HepG2 (cell line): ENCODE measurements around the gene TRIP4. TPM values are rescaled to one million over a fixed set of nuclear protein-coding genes. Genes with fewer than 3 reads are reported as not detected.

Source experiments
- ETV6 ChIP-seq: sonication (generic); formaldehyde crosslinking; conservative IDR thresholded peaks from 2 replicates; pipeline ENCODE4 v1.4.0; 2020; ENCODE audit warnings: missing genetic modification reagents
- HNF4A ChIP-seq: sonication (generic); formaldehyde crosslinking; IDR thresholded peaks from 2 replicates; pipeline ENCODE4 v1.4.0; 2020; ENCODE audit warnings: missing genetic modification reagents
- KDM2A ChIP-seq: sonication (generic); formaldehyde crosslinking; IDR thresholded peaks from 2 replicates; pipeline ENCODE4 v1.4.0; 2020; ENCODE audit warnings: low read depth, missing genetic modification reagents, borderline replicate concordance
- KLF12 ChIP-seq: sonication (generic); formaldehyde crosslinking; IDR thresholded peaks from 2 replicates; pipeline ENCODE4 v1.4.0; 2020; ENCODE audit warnings: missing genetic modification reagents, borderline replicate concordance
- KLF13 ChIP-seq: sonication (generic); formaldehyde crosslinking; IDR thresholded peaks from 2 replicates; pipeline ENCODE4 v1.4.0; 2020; ENCODE audit warnings: mild to moderate bottlenecking, missing genetic modification reagents
- NAIF1 ChIP-seq: sonication (generic); formaldehyde crosslinking; IDR thresholded peaks from 2 replicates; pipeline ENCODE4 v1.5.0; 2020; ENCODE audit warnings: mild to moderate bottlenecking, missing genetic modification reagents, borderline replicate concordance
- RBFOX2 ChIP-seq: fragments of 200-400 bp; formaldehyde crosslinking; IDR thresholded peaks from 2 replicates; pipeline ENCODE4 v1.6.1; 2017; ENCODE audit warnings: low read depth, mild to moderate bottlenecking, low read length
- SIX1 ChIP-seq: sonication (generic); formaldehyde crosslinking; IDR thresholded peaks from 2 replicates; pipeline ENCODE4 v1.4.0; 2020; ENCODE audit warnings: missing genetic modification reagents, borderline replicate concordance
- STAT5B ChIP-seq: sonication (generic); formaldehyde crosslinking; IDR thresholded peaks from 2 replicates; pipeline ENCODE4 v1.4.0; 2020; ENCODE audit warnings: missing genetic modification reagents
- ZNF468 ChIP-seq: sonication (generic); formaldehyde crosslinking; IDR thresholded peaks from 2 replicates; pipeline ENCODE4 v1.8.0; 2022; ENCODE audit warnings: mild to moderate bottlenecking, moderate library complexity, missing genetic modification reagents
- ZNF546 ChIP-seq: sonication (generic); formaldehyde crosslinking; conservative IDR thresholded peaks from 2 replicates; pipeline ENCODE4 v1.8.1; 2023; ENCODE audit warnings: mild to moderate bottlenecking, missing genetic modification reagents
- ZNF839 ChIP-seq: sonication (generic); formaldehyde crosslinking; IDR thresholded peaks from 2 replicates; pipeline ENCODE4 v1.4.0; 2020; ENCODE audit warnings: missing genetic modification reagents, mild to moderate bottlenecking, borderline replicate concordance
- polyA plus RNA-seq, 8 experiments: library from polyadenylated mRNA; depleted of rRNA in 3 of 8; stranded (reverse) in 7 of 8; unstranded in 1 of 8; fragments of >200 nt; fragmentation: Illumina TruSeq in 4 of 8; extraction: Trizol in 4 of 8; gene quantifications; 2 replicates each; pipeline versions ENCODE4 v1.2.1 to v1.2.3, GENCODE V29; 2011 to 2016; ENCODE audit warnings: low read depth in 4 of 8, missing spikeins in 1 of 8, mixed read lengths in 1 of 8; ENCODE audit not compliant: insufficient read depth in 1 of 8
- total RNA-seq, 5 experiments: library from RNA; depleted of rRNA; stranded (reverse); fragments of >200 nt; fragmentation: Illumina TruSeq; extraction: Trizol; gene quantifications; 2 replicates each; pipeline ENCODE4 v1.2.3, GENCODE V29; 2016; ENCODE audit warnings: low read depth in 1 of 5
- TF ChIP-seq, protein P1 (sequence below): sonication (generic); formaldehyde crosslinking; IDR thresholded peaks from 2 replicates; pipeline ENCODE4 v1.8.0; 2022; ENCODE audit warnings: mild to moderate bottlenecking, missing genetic modification reagents, moderate library complexity
- TF ChIP-seq, protein P2 (sequence below): sonication (generic); formaldehyde crosslinking; IDR thresholded peaks from 2 replicates; pipeline ENCODE4 v1.8.0; 2022; ENCODE audit warnings: missing genetic modification reagents, mild to moderate bottlenecking, moderate library complexity, borderline replicate concordance
- TF ChIP-seq, protein P3 (sequence below): sonication (generic); formaldehyde crosslinking; IDR thresholded peaks from 2 replicates; pipeline ENCODE4 v1.5.0; 2020; ENCODE audit warnings: mild to moderate bottlenecking, missing genetic modification reagents
- TF ChIP-seq, protein P4 (sequence below): IDR thresholded peaks from 2 replicates; pipeline ENCODE4 v1.6.1; 2016; ENCODE audit warnings: missing genetic modification reagents, missing compliant biosample characterization
- TF ChIP-seq, protein P5 (sequence below): sonication (generic); formaldehyde crosslinking; IDR thresholded peaks from 2 replicates; pipeline ENCODE4 v1.9.0; 2021; ENCODE audit warnings: mild to moderate bottlenecking, missing genetic modification reagents

Gene TRIP4
- total and polyA plus RNA-seq, 2 of the 13 experiments (the other 11 are each of a cell fraction or from before 2014, with no cell fraction given), result 7.1 to 11.8 TPM

DNA sequence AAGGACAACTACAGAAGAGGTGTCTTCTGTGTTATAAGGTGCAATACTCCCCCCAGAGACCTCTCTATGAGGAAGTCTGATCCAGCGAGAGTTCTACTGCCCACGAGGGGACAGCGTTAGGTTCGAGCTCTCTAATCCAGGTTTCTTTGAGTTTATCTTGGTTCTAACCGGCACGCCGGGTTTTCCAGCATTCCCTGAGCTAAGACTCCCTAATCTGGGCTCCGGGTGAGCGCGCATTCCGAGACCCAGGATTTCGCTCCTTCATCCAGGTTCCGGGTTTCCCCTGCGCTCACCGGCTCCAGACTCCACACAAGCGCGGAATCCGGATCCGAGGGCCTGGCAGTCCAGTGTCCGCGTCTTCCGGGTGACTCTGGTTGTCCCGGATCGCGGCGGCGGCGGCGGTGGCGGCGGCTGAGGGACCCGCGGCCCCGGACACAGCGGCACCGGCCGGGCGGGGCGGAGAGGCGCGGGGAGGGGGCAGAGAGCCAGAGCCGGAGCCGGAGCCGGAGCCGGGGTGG is 72.6 kb downstream of the TRIP4 start, which contains the start of gene ZNF609 (continued):
- TF ChIP-seq KDM2A, result peak; percentile 97
- TF ChIP-seq HNF4A, result peak; percentile 33; the same call in 1 of the 2 replicates
- TF ChIP-seq ETV6 (CRISPR knock-in tag), result peak; percentile 74
- TF ChIP-seq, protein P1, sequence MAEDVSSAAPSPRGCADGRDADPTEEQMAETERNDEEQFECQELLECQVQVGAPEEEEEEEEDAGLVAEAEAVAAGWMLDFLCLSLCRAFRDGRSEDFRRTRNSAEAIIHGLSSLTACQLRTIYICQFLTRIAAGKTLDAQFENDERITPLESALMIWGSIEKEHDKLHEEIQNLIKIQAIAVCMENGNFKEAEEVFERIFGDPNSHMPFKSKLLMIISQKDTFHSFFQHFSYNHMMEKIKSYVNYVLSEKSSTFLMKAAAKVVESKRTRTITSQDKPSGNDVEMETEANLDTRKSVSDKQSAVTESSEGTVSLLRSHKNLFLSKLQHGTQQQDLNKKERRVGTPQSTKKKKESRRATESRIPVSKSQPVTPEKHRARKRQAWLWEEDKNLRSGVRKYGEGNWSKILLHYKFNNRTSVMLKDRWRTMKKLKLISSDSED, result no peak
- no peak for TF ChIP-seq NAIF1 (CRISPR knock-in tag)
- TF ChIP-seq KLF12, result peak; percentile 48; the same call in 1 of the 2 replicates
- TF ChIP-seq, protein P2, sequence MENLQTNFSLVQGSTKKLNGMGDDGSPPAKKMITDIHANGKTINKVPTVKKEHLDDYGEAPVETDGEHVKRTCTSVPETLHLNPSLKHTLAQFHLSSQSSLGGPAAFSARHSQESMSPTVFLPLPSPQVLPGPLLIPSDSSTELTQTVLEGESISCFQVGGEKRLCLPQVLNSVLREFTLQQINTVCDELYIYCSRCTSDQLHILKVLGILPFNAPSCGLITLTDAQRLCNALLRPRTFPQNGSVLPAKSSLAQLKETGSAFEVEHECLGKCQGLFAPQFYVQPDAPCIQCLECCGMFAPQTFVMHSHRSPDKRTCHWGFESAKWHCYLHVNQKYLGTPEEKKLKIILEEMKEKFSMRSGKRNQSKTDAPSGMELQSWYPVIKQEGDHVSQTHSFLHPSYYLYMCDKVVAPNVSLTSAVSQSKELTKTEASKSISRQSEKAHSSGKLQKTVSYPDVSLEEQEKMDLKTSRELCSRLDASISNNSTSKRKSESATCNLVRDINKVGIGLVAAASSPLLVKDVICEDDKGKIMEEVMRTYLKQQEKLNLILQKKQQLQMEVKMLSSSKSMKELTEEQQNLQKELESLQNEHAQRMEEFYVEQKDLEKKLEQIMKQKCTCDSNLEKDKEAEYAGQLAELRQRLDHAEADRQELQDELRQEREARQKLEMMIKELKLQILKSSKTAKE (CRISPR knock-in tag), result no peak
- no peak for TF ChIP-seq ZNF468 (CRISPR knock-in tag)
- no peak for TF ChIP-seq STAT5B (CRISPR knock-in tag)
- TF ChIP-seq ZNF546 (CRISPR knock-in tag), result no peak
- TF ChIP-seq, protein P3, sequence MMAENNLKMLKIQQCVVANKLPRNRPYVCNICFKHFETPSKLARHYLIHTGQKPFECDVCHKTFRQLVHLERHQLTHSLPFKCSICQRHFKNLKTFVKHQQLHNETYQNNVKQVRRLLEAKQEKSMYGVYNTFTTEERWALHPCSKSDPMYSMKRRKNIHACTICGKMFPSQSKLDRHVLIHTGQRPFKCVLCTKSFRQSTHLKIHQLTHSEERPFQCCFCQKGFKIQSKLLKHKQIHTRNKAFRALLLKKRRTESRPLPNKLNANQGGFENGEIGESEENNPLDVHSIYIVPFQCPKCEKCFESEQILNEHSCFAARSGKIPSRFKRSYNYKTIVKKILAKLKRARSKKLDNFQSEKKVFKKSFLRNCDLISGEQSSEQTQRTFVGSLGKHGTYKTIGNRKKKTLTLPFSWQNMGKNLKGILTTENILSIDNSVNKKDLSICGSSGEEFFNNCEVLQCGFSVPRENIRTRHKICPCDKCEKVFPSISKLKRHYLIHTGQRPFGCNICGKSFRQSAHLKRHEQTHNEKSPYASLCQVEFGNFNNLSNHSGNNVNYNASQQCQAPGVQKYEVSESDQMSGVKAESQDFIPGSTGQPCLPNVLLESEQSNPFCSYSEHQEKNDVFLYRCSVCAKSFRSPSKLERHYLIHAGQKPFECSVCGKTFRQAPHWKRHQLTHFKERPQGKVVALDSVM (CRISPR knock-in tag), result peak; percentile 46; the same call in 1 of the 2 replicates
- no peak for TF ChIP-seq SIX1 (CRISPR knock-in tag)
- TF ChIP-seq ZNF839 (CRISPR knock-in tag), result 0 out of 2 replicates have a peak, but pooled peaks have one; percentile 44
- TF ChIP-seq, protein P4, sequence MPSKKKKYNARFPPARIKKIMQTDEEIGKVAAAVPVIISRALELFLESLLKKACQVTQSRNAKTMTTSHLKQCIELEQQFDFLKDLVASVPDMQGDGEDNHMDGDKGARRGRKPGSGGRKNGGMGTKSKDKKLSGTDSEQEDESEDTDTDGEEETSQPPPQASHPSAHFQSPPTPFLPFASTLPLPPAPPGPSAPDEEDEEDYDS, result peak; percentile 31; the same call in 1 of the 2 replicates
- TF ChIP-seq RBFOX2, result peak; percentile 77
- no peak for TF ChIP-seq KLF13
- TF ChIP-seq, protein P5, sequence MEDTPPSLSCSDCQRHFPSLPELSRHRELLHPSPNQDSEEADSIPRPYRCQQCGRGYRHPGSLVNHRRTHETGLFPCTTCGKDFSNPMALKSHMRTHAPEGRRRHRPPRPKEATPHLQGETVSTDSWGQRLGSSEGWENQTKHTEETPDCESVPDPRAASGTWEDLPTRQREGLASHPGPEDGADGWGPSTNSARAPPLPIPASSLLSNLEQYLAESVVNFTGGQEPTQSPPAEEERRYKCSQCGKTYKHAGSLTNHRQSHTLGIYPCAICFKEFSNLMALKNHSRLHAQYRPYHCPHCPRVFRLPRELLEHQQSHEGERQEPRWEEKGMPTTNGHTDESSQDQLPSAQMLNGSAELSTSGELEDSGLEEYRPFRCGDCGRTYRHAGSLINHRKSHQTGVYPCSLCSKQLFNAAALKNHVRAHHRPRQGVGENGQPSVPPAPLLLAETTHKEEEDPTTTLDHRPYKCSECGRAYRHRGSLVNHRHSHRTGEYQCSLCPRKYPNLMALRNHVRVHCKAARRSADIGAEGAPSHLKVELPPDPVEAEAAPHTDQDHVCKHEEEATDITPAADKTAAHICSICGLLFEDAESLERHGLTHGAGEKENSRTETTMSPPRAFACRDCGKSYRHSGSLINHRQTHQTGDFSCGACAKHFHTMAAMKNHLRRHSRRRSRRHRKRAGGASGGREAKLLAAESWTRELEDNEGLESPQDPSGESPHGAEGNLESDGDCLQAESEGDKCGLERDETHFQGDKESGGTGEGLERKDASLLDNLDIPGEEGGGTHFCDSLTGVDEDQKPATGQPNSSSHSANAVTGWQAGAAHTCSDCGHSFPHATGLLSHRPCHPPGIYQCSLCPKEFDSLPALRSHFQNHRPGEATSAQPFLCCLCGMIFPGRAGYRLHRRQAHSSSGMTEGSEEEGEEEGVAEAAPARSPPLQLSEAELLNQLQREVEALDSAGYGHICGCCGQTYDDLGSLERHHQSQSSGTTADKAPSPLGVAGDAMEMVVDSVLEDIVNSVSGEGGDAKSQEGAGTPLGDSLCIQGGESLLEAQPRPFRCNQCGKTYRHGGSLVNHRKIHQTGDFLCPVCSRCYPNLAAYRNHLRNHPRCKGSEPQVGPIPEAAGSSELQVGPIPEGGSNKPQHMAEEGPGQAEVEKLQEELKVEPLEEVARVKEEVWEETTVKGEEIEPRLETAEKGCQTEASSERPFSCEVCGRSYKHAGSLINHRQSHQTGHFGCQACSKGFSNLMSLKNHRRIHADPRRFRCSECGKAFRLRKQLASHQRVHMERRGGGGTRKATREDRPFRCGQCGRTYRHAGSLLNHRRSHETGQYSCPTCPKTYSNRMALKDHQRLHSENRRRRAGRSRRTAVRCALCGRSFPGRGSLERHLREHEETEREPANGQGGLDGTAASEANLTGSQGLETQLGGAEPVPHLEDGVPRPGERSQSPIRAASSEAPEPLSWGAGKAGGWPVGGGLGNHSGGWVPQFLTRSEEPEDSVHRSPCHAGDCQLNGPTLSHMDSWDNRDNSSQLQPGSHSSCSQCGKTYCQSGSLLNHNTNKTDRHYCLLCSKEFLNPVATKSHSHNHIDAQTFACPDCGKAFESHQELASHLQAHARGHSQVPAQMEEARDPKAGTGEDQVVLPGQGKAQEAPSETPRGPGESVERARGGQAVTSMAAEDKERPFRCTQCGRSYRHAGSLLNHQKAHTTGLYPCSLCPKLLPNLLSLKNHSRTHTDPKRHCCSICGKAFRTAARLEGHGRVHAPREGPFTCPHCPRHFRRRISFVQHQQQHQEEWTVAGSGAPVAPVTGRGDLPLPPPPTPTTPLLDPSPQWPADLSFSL, result no peak
